Renal cortex interstitium (tissue), 11 donors: ENCODE measurements around the gene ANAPC7. TPM values are rescaled to one million over a fixed set of nuclear protein-coding genes. Genes with fewer than 3 reads are reported as not detected.
"Not testable (repeated sequence)": the region's sequence is repeated elsewhere in the genome, so short reads cannot be mapped to it uniquely, and the experiment has no call there.

Source experiments
- DNase-seq, 11 donors: peaks; one replicate each; pipeline ENCODE4 v3.0.0-alpha.2; 2013; ENCODE audit warnings: low read depth in 9 of 11, low spot score in 4 of 11; ENCODE audit errors: extremely low read depth in 1 of 11
- polyA plus RNA-seq, 3 donors: library from polyadenylated mRNA; unstranded; fragments of 120-200 nt; gene quantifications; one replicate each; pipeline ENCODE4 v1.2.1, GENCODE V29; 2013; ENCODE audit not compliant: insufficient read length in 3 of 3

ANAPC7 gene
- polyA plus RNA-seq, 3 donors, result 70.2 to 90.3 (median 75.2) TPM

DNA sequence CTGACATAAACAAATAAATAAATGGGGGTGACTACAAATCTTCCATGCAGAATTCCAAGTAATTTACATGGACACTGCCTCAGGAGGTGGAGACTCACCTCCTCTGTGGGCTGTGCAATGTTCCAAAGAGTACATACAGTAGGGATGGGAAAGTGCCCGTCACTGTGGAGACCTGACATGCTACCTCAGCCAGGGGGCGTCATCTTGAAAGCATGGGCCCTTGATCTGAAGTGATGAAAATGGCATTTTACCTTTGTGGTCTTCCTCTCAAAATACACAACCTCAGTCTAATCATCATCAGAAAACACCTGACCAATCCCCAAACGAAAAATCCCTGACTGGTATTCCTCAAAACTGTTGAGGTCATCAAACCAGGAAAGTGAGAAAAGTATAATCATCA, 48.4 kb downstream of the ANAPC7 start:
- no peak for DNase-seq

DNA sequence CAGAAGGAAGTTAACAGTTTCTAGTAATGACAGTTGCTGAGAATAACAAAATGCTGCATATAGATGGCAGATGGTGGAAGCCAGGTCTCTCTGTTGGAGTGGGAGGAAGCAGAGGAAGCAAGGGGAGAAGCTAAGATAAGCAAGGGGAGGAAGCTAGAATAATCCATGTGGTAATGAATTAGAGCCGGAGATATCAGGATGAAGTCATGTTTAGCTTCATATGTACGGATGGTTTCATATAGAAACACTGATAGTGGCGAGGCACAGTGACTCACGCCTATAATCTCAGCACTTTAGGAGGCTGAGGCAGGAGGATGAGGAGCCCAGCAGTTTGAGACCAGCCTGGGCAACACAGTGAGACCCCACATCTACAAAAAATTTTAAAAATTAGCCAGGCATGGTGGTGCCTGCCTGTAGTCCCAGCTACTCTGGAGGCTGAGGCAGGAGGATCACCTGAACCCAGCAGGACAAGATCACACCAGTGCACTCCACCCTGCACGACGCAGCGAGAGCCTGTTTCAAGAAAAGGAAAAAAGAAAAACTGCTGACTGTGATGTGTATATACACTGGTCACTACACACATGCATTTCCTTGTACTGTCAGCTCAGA, 49.2 kb downstream of the ANAPC7 start:
- DNase-seq, result no peak

GRCh38 chr12:110353211-110353965, 50.1 kb downstream of the ANAPC7 start:
- no peak for DNase-seq

- DNase-seq, result no peak
These were observed 51.1 kb downstream of the ANAPC7 start for GRCh38 chr12:110352401-110352800.

GRCh38 chr12:110351119-110351518, 52.4 kb downstream of the ANAPC7 start:
- no peak for DNase-seq

DNA sequence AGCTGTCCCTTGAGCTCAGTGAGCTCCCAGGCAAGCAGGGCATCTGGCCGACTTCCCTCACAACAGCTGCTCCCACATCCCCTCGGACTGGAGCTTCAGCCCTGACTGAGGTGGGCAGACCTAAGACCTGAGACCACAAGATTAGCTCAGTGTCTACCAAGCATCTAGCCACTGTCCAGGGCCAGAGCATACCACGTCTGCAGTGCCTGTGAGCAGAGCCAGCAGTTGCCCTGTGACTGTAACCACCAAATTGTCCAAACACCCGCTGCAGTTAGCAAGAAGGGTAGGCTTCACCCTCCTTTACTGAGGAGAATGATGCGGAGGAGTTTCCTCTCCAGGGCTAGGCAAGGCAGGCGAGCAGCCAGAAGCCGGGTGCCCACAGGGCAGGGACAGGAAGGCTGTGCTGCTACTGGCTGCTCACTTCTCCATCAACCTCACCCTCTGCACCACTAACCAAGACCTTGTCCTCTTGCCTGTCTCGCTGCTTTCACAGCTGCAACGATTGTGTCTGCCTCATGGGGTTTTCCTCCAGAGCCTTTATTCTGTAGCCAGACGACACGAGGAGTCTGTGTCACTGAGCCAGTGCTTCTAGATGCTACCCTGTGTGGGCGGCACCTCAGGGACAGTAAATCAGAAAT, 53.9 kb downstream of the ANAPC7 start:
- DNase-seq, result no peak

- no peak for DNase-seq
These were observed 54.4 kb downstream of the ANAPC7 start for GRCh38 chr12:110349096-110349495.

- DNase-seq, result no peak
These were observed 55.0 kb downstream of the ANAPC7 start for GRCh38 chr12:110348431-110349059.

DNA sequence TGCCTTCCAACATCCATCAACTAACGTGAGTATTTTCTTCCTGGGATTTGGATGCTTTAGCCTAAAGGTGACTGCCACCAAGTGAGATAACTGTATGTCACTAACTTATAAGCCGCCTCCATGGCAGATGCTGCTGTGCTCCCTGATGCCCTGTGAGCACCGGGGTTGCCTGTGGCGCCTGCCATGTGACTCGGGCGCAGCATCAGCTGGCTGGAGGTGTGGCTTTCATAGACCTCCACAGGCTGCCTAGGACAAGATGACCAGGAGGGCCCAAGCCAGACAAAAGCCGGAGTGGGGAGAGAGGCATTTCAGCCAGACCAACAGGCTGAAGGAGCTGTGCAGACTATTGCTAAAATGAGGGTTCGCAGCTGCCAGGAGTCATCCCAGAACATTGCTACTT, 55.7 kb downstream of the ANAPC7 start:
- no peak for DNase-seq

DNA sequence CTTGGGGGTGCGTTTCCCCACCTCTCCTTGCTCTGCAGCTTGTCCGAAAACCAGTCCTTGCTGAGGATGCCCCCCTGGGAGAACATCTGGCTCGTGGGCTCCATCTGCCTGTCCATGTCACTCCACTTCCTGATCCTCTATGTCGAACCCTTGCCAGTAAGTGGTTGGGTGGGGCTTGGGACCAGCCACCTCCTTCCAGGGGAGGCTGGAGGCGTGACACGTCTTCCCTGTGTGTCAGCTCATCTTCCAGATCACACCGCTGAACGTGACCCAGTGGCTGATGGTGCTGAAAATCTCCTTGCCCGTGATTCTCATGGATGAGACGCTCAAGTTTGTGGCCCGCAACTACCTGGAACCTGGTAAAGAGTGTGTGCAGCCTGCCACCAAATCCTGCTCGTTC, 57.5 kb downstream of the ANAPC7 start:
- DNase-seq, result no peak

DNA sequence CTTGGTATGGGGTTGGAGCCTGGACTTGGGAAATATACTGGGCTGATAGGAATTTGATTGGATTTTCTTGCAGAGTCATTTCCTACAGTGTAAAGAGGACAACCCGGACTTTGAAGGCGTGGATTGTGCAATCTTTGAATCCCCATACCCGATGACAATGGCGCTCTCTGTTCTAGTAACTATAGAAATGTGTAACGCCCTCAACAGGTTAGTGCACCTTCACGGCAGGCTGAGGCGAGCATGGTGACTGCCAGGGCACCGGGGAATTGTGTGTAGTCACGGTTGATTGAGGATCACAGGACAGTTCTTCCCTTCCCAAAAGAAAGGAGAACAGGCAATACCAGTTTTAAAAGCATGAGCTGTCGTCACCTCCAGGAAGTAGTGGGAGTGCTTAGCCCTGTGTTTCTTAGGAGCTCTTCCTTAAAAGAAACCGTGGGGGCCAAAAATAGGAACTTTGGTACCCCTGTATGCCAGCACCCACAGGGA, 58.3 kb downstream of the ANAPC7 start:
- DNase-seq, result no peak

GRCh38 chr12:110344657-110345056, 58.9 kb downstream of the ANAPC7 start:
- DNase-seq, result no peak

- no peak for DNase-seq
These were observed 59.6 kb downstream of the ANAPC7 start for GRCh38 chr12:110343736-110344555.

- no peak for DNase-seq
These were observed 60.4 kb downstream of the ANAPC7 start for GRCh38 chr12:110343114-110343513.

DNA sequence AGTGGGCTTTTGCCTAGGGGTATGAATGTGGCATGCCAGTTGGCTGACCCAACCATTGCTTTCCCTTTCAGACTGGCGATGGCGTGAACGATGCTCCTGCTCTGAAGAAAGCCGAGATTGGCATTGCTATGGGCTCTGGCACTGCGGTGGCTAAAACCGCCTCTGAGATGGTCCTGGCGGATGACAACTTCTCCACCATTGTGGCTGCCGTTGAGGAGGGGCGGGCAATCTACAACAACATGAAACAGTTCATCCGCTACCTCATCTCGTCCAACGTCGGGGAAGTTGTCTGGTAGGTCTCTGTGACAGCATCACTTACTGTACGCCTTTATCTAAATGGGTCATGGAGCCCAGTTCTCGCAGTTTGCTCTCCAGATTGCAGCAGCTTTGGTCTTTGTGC, 61.4 kb downstream of the ANAPC7 start:
- DNase-seq, result no peak

- DNase-seq, result no peak
These were observed 62.8 kb downstream of the ANAPC7 start for GRCh38 chr12:110340706-110341105.

DNA sequence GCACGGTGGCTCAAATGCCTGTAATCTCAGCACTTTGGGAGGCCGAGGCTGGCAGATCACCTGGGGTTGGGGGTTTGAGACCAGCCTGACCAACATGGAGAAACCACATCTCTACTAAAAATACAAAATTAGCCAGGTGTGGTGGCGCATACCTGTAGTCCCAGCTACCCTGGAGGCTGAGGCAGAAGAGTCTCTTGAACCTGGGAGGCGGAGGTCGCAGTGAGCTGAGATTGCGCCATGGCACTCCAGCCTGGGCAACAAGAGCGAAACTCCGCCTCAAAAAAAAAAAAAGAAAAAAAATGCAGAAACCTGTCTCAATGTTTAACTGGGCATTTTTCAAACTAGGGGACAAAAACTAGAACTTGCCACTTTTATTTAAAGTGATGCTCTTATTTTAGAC, 63.2 kb downstream of the ANAPC7 start:
- not testable (repeated sequence) for DNase-seq

- DNase-seq, result no peak
These were observed 64.1 kb downstream of the ANAPC7 start for GRCh38 chr12:110339184-110339952.
